ENCODE data around the gene TTC27.
"Not testable (repeated sequence)": the region's sequence is repeated elsewhere in the genome, so short reads cannot be mapped to it uniquely, and the experiment has no call there.

The TTC27 gene

DNA sequence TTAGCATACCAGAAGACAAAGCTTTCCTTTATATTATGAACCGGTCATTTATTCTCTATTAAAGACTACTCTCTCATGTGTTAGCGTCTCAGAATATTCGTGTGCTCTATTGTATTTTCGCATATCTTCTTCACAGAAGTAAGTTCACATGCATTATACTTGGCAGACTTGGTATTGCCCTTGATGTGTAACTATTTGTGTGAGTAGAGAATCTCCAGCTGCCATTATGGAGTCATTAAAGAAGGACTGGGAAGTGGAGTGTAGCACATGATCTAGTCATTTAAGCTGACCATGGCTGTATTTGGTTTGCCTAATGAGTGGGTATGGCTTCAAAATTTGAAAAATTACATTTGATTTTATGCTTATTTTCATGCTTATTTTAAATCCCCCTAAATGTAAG, 92.9 kb downstream of the TTC27 start:
- TF ChIP-seq EZH2phosphoT487 (IDR thresholded peaks at IDR 0.05; ENCODE audit: low read depth): no peak
- TF ChIP-seq CTCF (IDR thresholded peaks at IDR 0.05; ENCODE audit: low read depth, low read length): no peak
- Histone ChIP-seq H2AFZ (ENCODE audit: low read depth, low read length) (no peak overlapping the region), H3K79me2 (ENCODE audit: low read length) (no peaks in the 10 kb centered on the region), H3K4me3 (ENCODE audit: low read length) (no peak overlapping the region), H3K4me2 (ENCODE audit: low read length) (no peak overlapping the region), H3K4me1 (ENCODE audit: low read length) (peaks cover 19% of the 10 kb centered on the region), H4K20me1 (ENCODE audit: insufficient read depth, low read length) (no peaks in the 10 kb centered on the region), H3K27me3 (ENCODE audit: low read depth, low read length) (no peaks in the 10 kb centered on the region), H3K36me3 (replicated peaks; ENCODE audit: low read depth, low read length) (peaks cover 3% of the 10 kb centered on the region), H3K9me3 (ENCODE audit: insufficient read depth, low read length) (no peaks in the 10 kb centered on the region), H3K27ac (ENCODE audit: low read length) (no peak overlapping the region), H3K9ac (ENCODE audit: low read length) (no peak overlapping the region)

DNA sequence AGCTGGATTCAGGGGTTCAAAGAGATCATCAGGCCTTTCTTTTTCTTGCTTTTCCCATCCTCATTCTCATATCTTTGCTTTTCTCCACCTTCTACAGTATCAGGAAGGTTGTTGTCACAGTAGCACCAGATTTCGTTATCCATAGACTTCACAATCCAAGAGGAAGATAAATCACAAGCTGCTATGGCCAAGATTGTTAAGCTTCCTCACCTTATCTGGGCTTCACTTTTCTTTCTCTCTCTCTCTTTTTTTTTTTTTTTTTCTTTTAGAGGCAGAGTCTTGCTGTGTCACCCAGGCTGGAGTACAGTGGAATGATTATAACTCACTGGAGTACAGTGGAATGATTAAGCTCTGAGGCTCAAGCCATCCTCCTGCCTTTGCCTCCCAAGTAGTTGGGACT, 93.5 kb downstream of the TTC27 start:
- H3K27ac ChIP-seq (ENCODE audit: low read length): no peak overlapping the region
- no peaks in the 10 kb centered on the region for H3K79me2 ChIP-seq (ENCODE audit: low read length)
- H3K9ac ChIP-seq (ENCODE audit: low read length): no peak overlapping the region
- H3K4me2 ChIP-seq (ENCODE audit: low read length): no peak overlapping the region
- no peak for TF ChIP-seq EZH2phosphoT487 (IDR thresholded peaks at IDR 0.05; ENCODE audit: low read depth)
- no peak for TF ChIP-seq CTCF (IDR thresholded peaks at IDR 0.05; ENCODE audit: low read depth, low read length)
- H4K20me1 ChIP-seq (ENCODE audit: insufficient read depth, low read length): no peaks in the 10 kb centered on the region
- no peaks in the 10 kb centered on the region for H3K9me3 ChIP-seq (ENCODE audit: insufficient read depth, low read length)
- no peak overlapping the region for H2AFZ ChIP-seq (ENCODE audit: low read depth, low read length)
- H3K4me3 ChIP-seq (ENCODE audit: low read length): no peak overlapping the region
- no peaks in the 10 kb centered on the region for H3K27me3 ChIP-seq (ENCODE audit: low read depth, low read length)
- peaks cover 3% of the 10 kb centered on the region for H3K36me3 ChIP-seq (replicated peaks; ENCODE audit: low read depth, low read length)
- H3K4me1 ChIP-seq (ENCODE audit: low read length): peaks cover 13% of the 10 kb centered on the region

DNA sequence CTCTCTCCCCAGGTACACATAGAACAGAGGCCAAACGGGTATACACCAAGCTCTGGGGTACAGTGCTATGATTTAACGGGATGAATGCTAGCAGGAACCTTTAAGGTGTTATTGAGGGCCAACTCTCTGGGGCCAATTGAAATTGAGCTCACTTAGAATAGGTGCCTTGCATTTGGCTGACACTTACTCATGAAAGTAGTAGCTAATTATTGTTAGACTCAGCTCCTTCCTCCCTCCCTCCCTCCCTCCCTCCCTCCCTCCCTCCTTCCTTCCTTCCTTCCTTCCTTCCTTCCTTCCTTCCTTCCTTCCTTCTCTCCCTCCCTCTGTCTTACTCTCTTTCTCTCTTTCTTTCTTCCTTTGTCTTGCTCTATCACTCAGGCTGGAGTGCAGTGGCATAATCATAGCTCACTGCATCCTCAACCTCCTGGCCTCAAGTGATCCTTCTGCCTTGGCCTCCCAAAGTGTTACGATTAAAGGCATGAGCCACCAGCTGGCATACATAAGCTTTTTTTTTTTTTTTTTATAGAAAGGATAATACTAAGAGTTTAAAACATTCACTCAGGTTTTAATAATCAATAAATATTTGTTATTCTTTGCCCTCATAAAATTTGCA, 95.7 kb downstream of the TTC27 start:
- Histone ChIP-seq H3K27ac (ENCODE audit: low read length) (no peak overlapping the region), H3K27me3 (ENCODE audit: low read depth, low read length) (no peaks in the 10 kb centered on the region), H3K4me1 (ENCODE audit: low read length) (peaks cover 3% of the 10 kb centered on the region), H3K4me3 (ENCODE audit: low read length) (no peak overlapping the region), H3K4me2 (ENCODE audit: low read length) (no peak overlapping the region), H3K36me3 (replicated peaks; ENCODE audit: low read depth, low read length) (peaks cover 3% of the 10 kb centered on the region), H3K79me2 (ENCODE audit: low read length) (no peaks in the 10 kb centered on the region), H2AFZ (ENCODE audit: low read depth, low read length) (no peak overlapping the region), H3K9me3 (ENCODE audit: insufficient read depth, low read length) (no peaks in the 10 kb centered on the region), H4K20me1 (ENCODE audit: insufficient read depth, low read length) (no peaks in the 10 kb centered on the region), H3K9ac (ENCODE audit: low read length) (no peak overlapping the region)
- TF ChIP-seq EZH2phosphoT487 (IDR thresholded peaks at IDR 0.05; ENCODE audit: low read depth) (no peak), CTCF (IDR thresholded peaks at IDR 0.05; ENCODE audit: low read depth, low read length) (no peak)

DNA sequence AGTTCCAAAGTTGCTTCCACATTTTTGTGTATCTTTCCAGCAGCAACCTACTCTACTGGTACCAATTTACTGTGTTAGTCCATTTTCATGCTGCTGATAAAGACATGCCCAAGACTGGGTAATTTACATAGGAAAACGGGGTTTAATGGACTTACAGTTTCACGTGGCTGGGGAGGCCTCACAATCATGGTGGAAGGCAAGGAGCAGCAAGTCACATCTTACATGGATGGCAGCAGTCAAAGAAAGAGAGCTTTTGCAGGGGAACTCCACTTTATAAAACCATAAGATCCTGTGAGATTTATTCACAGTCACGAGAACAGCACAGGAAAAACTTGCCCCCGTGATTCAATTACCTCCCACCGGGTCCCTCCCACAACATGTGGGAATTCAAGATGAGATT, 98.8 kb downstream of the TTC27 start:
- not testable (repeated sequence) for H3K4me3 ChIP-seq (ENCODE audit: low read length); H3K4me2 ChIP-seq (ENCODE audit: low read length); H3K36me3 ChIP-seq (replicated peaks; ENCODE audit: low read depth, low read length); H3K79me2 ChIP-seq (ENCODE audit: low read length); H3K27ac ChIP-seq (ENCODE audit: low read length); H4K20me1 ChIP-seq (ENCODE audit: insufficient read depth, low read length); H3K27me3 ChIP-seq (ENCODE audit: low read depth, low read length); H3K9ac ChIP-seq (ENCODE audit: low read length); H3K9me3 ChIP-seq (ENCODE audit: insufficient read depth, low read length); H2AFZ ChIP-seq (ENCODE audit: low read depth, low read length); H3K4me1 ChIP-seq (ENCODE audit: low read length)

DNA sequence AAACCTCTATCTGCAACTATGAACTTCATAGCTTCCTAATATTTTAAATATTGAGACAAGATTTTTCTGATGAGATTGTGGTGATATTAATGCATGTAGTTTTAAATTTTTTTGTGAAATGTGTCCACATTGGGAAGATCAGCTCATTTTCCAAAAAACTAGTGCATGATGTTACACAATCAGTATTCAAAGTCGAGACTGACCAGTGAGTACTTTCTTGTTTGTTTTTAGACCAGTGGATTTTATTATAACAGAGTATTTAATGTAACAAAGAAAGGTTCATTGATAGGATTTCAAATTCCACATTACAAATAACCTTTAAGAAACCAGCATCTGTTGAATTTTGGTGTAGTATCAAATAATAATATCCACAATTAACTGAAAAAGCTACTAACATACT, 99.3 kb downstream of the TTC27 start:
- Histone ChIP-seq H3K9me3 (ENCODE audit: insufficient read depth, low read length) (no peaks in the 10 kb centered on the region), H4K20me1 (ENCODE audit: insufficient read depth, low read length) (no peaks in the 10 kb centered on the region), H3K4me3 (ENCODE audit: low read length) (no peak overlapping the region), H3K9ac (ENCODE audit: low read length) (no peak overlapping the region), H3K79me2 (ENCODE audit: low read length) (no peaks in the 10 kb centered on the region), H3K27ac (ENCODE audit: low read length) (no peak overlapping the region), H3K27me3 (ENCODE audit: low read depth, low read length) (no peaks in the 10 kb centered on the region), H2AFZ (ENCODE audit: low read depth, low read length) (no peak overlapping the region), H3K4me2 (ENCODE audit: low read length) (no peak overlapping the region), H3K36me3 (replicated peaks; ENCODE audit: low read depth, low read length) (peaks cover 3% of the 10 kb centered on the region), H3K4me1 (ENCODE audit: low read length) (no peaks in the 10 kb centered on the region)
- TF ChIP-seq EZH2phosphoT487 (IDR thresholded peaks at IDR 0.05; ENCODE audit: low read depth) (no peak), CTCF (IDR thresholded peaks at IDR 0.05; ENCODE audit: low read depth, low read length) (no peak)

DNA sequence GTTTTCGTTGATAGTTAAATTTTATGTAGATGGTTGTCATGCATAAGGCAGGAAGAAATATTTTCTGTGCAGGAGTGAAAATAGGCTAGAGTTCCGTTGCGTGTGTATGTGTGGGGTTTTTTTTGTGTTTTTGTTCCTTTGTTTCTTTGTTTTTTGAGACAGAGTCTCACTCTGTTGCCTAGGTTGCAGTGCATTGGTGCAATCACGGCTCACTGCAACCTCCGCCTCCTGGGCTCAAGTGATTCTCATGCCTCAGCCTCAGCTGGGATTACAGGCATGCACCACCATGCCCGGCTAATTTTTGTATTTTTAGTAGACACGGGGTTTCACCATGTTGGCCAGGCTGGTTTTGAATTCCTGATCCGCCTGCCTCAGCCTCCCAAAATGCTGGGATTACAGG, 103.1 kb downstream of the TTC27 start:
- H3K27ac ChIP-seq (ENCODE audit: low read length); H3K9ac ChIP-seq (ENCODE audit: low read length); H3K36me3 ChIP-seq (replicated peaks; ENCODE audit: low read depth, low read length); H3K9me3 ChIP-seq (ENCODE audit: insufficient read depth, low read length); H3K27me3 ChIP-seq (ENCODE audit: low read depth, low read length); H3K4me3 ChIP-seq (ENCODE audit: low read length); H3K79me2 ChIP-seq (ENCODE audit: low read length); H3K4me1 ChIP-seq (ENCODE audit: low read length); H2AFZ ChIP-seq (ENCODE audit: low read depth, low read length); H3K4me2 ChIP-seq (ENCODE audit: low read length); H4K20me1 ChIP-seq (ENCODE audit: insufficient read depth, low read length): not testable (repeated sequence)
